ENCODE measurements around the gene STATH. TPM values are rescaled to one million over a fixed set of nuclear protein-coding genes. Genes with fewer than 3 reads are reported as not detected.

Gene STATH
- total RNA-seq, 1 donor from 2014 or later: 5.8 TPM

Other genes starting within 250 kb of the STATH start
- 7.9 TPM for gene SULT1B1, start 235.3 kb upstream of the STATH start, total RNA-seq (ENCODE audit: insufficient read depth, low replicate concordance)
- gene SULT1E1, start 135.8 kb upstream of the STATH start, total RNA-seq (ENCODE audit: insufficient read depth, low replicate concordance): 102 TPM
- not detected for gene CSN1S1, start 64.9 kb upstream of the STATH start, total RNA-seq (ENCODE audit: insufficient read depth, low replicate concordance)
- not detected for gene CSN2, start 30.2 kb upstream of the STATH start, total RNA-seq (ENCODE audit: insufficient read depth, low replicate concordance)
- gene HTN3, start 32.5 kb downstream of the STATH start, total RNA-seq (ENCODE audit: insufficient read depth, low replicate concordance): 4.8 TPM
- gene HTN1, start 54.5 kb downstream of the STATH start, total RNA-seq (ENCODE audit: insufficient read depth, low replicate concordance): 4.1 TPM
- gene PRR27, start 158.3 kb downstream of the STATH start, total RNA-seq (ENCODE audit: insufficient read depth, low replicate concordance): 7.7 TPM
- gene ODAM, start 199.8 kb downstream of the STATH start, total RNA-seq (ENCODE audit: insufficient read depth, low replicate concordance): not detected
- gene FDCSP, start 230.2 kb downstream of the STATH start, total RNA-seq (ENCODE audit: insufficient read depth, low replicate concordance): 5.3 TPM
- not detected for gene CSN3, start 246.6 kb downstream of the STATH start, total RNA-seq (ENCODE audit: insufficient read depth, low replicate concordance)

All from umbilical cord (tissue), 1 donor.